ENCODE data around the gene PEMT.

PEMT gene

GRCh38 chr17:17552351-17553216 lies 38.9 kb downstream of the PEMT start:
- DNase-seq: no peak

GRCh38 chr17:17551361-17551760 lies 40.1 kb downstream of the PEMT start:
- DNase-seq: peak; percentile 39

GRCh38 chr17:17549732-17550366 lies 41.7 kb downstream of the PEMT start:
- DNase-seq: no peak

- DNase-seq: no peak
Measured at GRCh38 chr17:17548044-17548443, 43.5 kb downstream of the PEMT start.

GRCh38 chr17:17547210-17547764 lies 44.2 kb downstream of the PEMT start:
- no peak for DNase-seq

- no peak for DNase-seq
Measured at GRCh38 chr17:17546399-17547185, 44.9 kb downstream of the PEMT start.

GRCh38 chr17:17545984-17546383 lies 45.5 kb downstream of the PEMT start:
- no peak for DNase-seq

- peak; percentile 56 for DNase-seq
Measured at GRCh38 chr17:17545031-17545820, 46.3 kb downstream of the PEMT start.

- no peak for DNase-seq
Measured at GRCh38 chr17:17542906-17543635, 48.4 kb downstream of the PEMT start.

GRCh38 chr17:17541640-17542001 lies 49.9 kb downstream of the PEMT start:
- no peak for DNase-seq

GRCh38 chr17:17540935-17541639 lies 50.4 kb downstream of the PEMT start:
- DNase-seq: no peak

- no peak for DNase-seq
Measured at GRCh38 chr17:17540278-17540906, 51.1 kb downstream of the PEMT start.

- no peak for DNase-seq
Measured at GRCh38 chr17:17539591-17539990, 51.9 kb downstream of the PEMT start.

GRCh38 chr17:17538417-17539391 lies 52.8 kb downstream of the PEMT start:
- DNase-seq: peak; percentile 31

GRCh38 chr17:17537311-17538099 lies 54.0 kb downstream of the PEMT start:
- no peak for DNase-seq

- DNase-seq: no peak
Measured at GRCh38 chr17:17536702-17537101, 54.8 kb downstream of the PEMT start.

- peak; percentile 52 for DNase-seq
Measured at GRCh38 chr17:17535957-17536356, 55.6 kb downstream of the PEMT start.

GRCh38 chr17:17533901-17534441 lies 57.5 kb downstream of the PEMT start:
- no peak for DNase-seq
